ENCODE data around the gene PTPRG. TPM values are rescaled to one million over a fixed set of nuclear protein-coding genes. Genes with fewer than 3 reads are reported as not detected.

The PTPRG gene
- total RNA-seq, 1 donor from 2014 or later: 44.3 TPM

DNA sequence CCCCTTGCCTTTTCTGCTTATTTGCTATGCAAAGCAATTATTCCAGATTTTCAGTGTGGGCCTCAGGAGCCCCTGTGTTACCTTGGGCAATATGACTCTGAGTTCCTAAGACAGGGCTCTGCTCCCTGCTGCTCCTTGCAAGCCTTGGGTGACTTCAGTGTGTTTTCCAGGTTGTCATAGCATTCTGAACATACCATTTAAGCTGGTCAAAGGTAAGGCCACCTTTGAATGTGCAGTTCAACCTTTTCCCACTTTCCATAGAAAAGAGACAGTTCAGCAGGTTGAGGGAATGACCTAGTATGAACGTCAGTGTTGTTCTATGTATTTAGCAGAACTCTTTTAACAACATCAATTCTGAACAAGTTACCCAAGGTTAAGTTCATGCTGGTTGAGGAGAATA lies 302.2 kb downstream of the PTPRG start:
- peaks cover 3% of the 10 kb centered on the region for H3K4me1 Mint-ChIP-seq (ENCODE audit: low read depth)
- H3K9me3 Mint-ChIP-seq (ENCODE audit: low read depth): peaks cover 2% of the 10 kb centered on the region
- TF ChIP-seq, protein P1, sequence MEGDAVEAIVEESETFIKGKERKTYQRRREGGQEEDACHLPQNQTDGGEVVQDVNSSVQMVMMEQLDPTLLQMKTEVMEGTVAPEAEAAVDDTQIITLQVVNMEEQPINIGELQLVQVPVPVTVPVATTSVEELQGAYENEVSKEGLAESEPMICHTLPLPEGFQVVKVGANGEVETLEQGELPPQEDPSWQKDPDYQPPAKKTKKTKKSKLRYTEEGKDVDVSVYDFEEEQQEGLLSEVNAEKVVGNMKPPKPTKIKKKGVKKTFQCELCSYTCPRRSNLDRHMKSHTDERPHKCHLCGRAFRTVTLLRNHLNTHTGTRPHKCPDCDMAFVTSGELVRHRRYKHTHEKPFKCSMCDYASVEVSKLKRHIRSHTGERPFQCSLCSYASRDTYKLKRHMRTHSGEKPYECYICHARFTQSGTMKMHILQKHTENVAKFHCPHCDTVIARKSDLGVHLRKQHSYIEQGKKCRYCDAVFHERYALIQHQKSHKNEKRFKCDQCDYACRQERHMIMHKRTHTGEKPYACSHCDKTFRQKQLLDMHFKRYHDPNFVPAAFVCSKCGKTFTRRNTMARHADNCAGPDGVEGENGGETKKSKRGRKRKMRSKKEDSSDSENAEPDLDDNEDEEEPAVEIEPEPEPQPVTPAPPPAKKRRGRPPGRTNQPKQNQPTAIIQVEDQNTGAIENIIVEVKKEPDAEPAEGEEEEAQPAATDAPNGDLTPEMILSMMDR (IDR thresholded peaks at IDR 0.05; ENCODE audit: unreplicated experiment): no peak
- no peaks in the 10 kb centered on the region for H3K36me3 Mint-ChIP-seq (ENCODE audit: insufficient read depth)
- H3K27me3 Mint-ChIP-seq: no peaks in the 10 kb centered on the region
- no peak for DNase-seq (ENCODE audit: low spot score, unreplicated experiment)
- no peak overlapping the region for H3K27ac Mint-ChIP-seq
- H3K4me3 Mint-ChIP-seq (ENCODE audit: low read depth): no peak overlapping the region

GRCh38 chr3:61864886-61865285 lies 303.5 kb downstream of the PTPRG start:
- no peak overlapping the region for H3K27ac Mint-ChIP-seq
- no peak for DNase-seq (ENCODE audit: low spot score, unreplicated experiment)
- no peaks in the 10 kb centered on the region for H3K9me3 Mint-ChIP-seq (ENCODE audit: low read depth)
- no peaks in the 10 kb centered on the region for H3K36me3 Mint-ChIP-seq (ENCODE audit: insufficient read depth)
- peaks cover 5% of the 10 kb centered on the region for H3K4me1 Mint-ChIP-seq (ENCODE audit: low read depth)
- TF ChIP-seq, protein P1 (IDR thresholded peaks at IDR 0.05; ENCODE audit: unreplicated experiment): no peak
- no peak overlapping the region for H3K4me3 Mint-ChIP-seq (ENCODE audit: low read depth)
- no peaks in the 10 kb centered on the region for H3K27me3 Mint-ChIP-seq

DNA sequence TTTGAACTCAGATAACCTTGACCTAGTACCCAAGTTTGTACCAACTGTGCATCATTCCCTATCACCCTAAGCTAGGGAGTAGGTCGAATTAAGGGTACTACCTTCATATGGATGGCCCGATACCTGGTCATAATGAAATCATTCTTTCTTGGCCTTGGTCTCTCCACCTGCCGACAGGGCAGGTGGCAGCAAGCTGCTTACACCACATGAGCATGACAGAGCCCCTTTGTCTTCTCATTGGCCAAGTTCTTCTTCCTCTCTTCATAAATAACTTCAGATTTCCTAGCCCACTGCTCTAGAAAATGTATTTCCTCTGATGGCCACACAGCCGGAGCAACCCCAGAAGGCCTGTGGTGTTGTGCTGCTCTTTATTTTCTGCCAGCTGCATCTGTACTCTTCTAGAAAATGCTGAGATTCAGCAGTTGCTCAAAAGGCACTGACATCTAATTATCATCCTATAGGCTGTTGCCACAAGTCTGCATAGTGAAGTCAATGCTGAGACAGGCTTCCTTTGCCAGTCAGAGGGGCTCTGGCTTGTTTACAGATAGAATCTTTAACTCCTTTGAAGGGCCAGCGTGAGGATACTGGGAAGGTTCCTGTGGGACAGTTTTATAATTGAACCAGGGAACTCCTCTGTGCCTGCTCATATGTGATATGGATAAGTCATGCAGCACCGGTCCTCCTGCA lies 304.2 kb downstream of the PTPRG start:
- peaks cover 5% of the 10 kb centered on the region for H3K4me1 Mint-ChIP-seq (ENCODE audit: low read depth)
- TF ChIP-seq, protein P1 (IDR thresholded peaks at IDR 0.05; ENCODE audit: unreplicated experiment): no peak

DNA sequence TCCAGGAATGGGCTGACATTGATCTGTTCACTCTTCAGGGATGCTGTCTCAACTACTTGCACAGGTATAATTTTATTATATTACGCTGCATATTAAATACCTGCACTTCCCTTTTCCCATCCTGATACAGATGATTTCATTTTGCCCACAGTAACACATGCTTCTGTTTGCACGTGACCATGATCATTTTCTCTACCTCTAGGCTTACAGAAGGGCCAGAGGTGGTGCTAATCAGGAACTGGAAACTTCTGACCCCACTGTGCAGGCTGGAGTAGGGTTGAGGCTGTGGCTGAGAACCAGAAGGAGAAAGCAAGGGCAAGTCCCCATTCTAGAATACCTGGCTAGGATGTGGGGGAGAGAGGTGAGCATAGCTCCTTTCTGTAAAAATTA lies 304.8 kb downstream of the PTPRG start:
- Mint-ChIP-seq H3K9me3 (ENCODE audit: low read depth) (no peaks in the 10 kb centered on the region), H3K4me1 (ENCODE audit: low read depth) (peaks cover 5% of the 10 kb centered on the region), H3K27me3 (no peaks in the 10 kb centered on the region), H3K36me3 (ENCODE audit: insufficient read depth) (no peaks in the 10 kb centered on the region), H3K4me3 (ENCODE audit: low read depth) (no peak overlapping the region), H3K27ac (no peak overlapping the region)
- DNase-seq (ENCODE audit: low spot score, unreplicated experiment): no peak
- TF ChIP-seq, protein P1 (IDR thresholded peaks at IDR 0.05; ENCODE audit: unreplicated experiment): no peak

More for the DNA sequence above, 304.2 kb downstream of the PTPRG start:
- no peaks in the 10 kb centered on the region for H3K27me3 Mint-ChIP-seq
- H3K9me3 Mint-ChIP-seq (ENCODE audit: low read depth): no peaks in the 10 kb centered on the region
- no peak overlapping the region for H3K4me3 Mint-ChIP-seq (ENCODE audit: low read depth)
- H3K27ac Mint-ChIP-seq: peak overlapping the region; percentile 60
- DNase-seq (ENCODE audit: low spot score, unreplicated experiment): no peak
- no peaks in the 10 kb centered on the region for H3K36me3 Mint-ChIP-seq (ENCODE audit: insufficient read depth)

GRCh38 chr3:61866961-61867461 lies 305.6 kb downstream of the PTPRG start:
- Mint-ChIP-seq H3K9me3 (ENCODE audit: low read depth) (no peaks in the 10 kb centered on the region), H3K27ac (peak overlapping the region; percentile 33), H3K4me1 (ENCODE audit: low read depth) (peaks cover 9% of the 10 kb centered on the region), H3K36me3 (ENCODE audit: insufficient read depth) (no peaks in the 10 kb centered on the region), H3K27me3 (no peaks in the 10 kb centered on the region), H3K4me3 (ENCODE audit: low read depth) (no peak overlapping the region)
- TF ChIP-seq, protein P1 (IDR thresholded peaks at IDR 0.05; ENCODE audit: unreplicated experiment): no peak
- DNase-seq (ENCODE audit: low spot score, unreplicated experiment): no peak
